ENCODE results near the gene NOTCH3. TPM values are rescaled to one million over a fixed set of nuclear protein-coding genes. Genes with fewer than 3 reads are reported as not detected.

NOTCH3 gene
- total RNA-seq, 1 donor from 2014 or later, result 6.9 TPM

- DNase-seq (ENCODE audit: low spot score in 2 of 2) (no peak), FAIRE-seq (no peak)
These were observed 37.2 kb upstream of the NOTCH3 start for GRCh38 chr19:15237759-15238638.

DNA sequence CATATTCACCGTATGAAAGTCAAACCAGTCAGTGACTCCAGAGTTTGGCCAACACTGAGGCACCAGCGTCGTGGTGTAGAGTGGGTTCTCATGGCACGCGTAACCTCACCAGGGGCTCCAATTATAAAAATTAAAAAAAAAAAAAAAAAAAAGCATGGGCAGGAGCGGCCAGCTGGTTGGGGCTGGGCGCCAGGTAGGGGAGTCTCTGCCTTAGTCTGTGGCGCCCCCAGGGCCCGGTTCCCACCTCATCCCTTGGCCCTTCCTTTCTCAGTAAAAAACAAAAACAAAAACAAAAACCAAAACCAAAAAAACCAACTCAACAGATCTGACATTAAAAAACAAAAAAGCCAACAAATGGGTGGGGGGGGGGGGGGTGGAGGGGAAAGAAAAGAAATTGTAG lies 36.1 kb upstream of the NOTCH3 start:
- no peak for DNase-seq (ENCODE audit: low spot score in 2 of 2)
- FAIRE-seq, result no peak

DNA sequence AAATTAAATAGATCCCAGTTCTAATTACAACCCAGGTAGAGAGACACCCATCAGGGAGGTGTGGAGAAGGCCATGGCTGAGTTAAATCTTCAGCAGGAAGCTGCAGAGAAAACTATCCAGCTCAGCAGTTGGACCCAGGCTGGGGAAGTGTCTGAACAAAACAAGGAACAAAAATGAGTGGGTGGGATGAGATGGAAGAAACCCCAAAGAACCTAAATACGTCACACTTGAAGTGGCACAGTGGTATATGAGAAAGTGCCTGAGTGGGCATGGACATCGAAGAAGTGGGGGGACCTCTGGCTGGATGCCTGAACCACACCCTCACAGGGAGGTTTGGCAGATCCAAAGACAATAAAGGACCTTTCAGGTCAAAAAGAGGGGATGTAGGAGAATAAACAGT lies 35.0 kb upstream of the NOTCH3 start:
- no peak for FAIRE-seq

DNA sequence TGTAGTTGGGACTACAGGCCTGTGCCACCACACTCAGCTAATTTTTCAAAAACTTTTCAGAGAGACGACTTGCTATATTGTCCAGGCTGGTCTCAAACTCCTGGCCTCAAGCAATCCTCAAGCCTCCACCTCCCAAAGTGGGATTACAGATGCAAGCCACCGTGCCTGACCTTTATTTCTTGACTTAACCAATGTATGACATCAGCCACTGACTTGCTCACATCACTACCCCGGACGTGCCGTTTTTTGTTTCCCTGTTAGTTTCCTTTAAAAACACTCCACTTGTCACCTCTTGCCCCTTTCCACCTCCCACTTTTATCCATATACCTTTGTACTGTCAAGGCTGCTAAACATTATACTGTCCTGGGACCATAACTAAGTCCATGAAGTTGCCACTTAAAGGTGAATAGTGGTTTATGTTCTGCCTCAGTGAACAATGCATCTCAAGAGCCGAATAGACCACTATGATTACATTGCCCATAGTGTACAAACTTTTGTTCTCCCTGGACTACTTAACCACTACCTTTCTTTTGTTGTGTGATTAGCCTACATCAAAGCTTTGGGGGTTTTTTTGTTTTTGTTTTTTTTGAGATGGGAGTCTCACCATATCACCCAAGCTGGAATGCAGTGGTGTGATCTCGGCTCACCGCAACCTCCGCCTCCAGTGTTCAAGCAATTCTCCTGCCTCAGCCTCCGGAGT lies 33.8 kb upstream of the NOTCH3 start:
- FAIRE-seq, result no peak
- no peak for DNase-seq (ENCODE audit: low spot score in 2 of 2)

More for the DNA sequence above, 35.0 kb upstream of the NOTCH3 start:
- no peak for DNase-seq (ENCODE audit: low spot score in 2 of 2)

DNA sequence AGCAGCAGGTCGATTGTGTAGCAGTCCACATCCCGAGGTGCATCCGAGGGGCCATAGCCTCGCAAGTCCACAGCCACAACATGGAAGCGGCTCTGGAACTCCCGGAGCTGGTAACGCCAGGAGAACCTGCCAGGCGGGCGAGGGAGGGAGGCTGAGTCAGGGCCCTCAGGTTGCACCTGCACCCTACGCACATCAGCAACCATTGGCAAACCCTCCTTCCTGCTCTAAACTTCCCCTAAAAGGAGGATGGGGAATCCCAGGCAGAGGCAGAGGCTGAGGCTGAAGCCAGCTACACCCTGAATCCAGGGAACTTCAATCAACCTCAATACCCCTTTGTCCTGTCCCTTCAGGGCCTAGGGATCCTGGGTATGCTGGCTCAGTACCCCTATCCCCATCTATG lies 30.5 kb upstream of the NOTCH3 start:
- DNase-seq (ENCODE audit: low spot score in 2 of 2), result no peak
- FAIRE-seq, result no peak

DNA sequence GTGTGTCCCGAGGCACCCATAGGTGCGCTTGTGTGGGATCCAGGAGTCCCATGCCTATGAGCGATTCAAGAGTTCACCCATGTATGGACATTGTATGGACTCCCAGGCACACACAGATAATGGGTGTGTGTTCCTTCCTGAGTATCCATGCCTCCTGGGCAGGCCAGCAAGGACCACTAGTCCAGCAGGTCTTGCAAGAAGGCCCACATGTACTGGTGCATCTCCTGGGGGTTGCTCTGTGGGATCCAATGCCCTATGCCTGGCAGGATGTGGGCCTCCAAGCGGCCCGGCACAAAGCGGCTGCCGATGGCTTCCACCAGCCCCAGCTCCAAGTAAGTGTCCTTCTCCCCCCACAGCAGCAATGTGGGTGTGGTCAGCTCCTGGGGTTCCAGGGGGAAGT lies 26.5 kb upstream of the NOTCH3 start:
- DNase-seq (ENCODE audit: low spot score in 2 of 2) (no peak), FAIRE-seq (no peak)

DNA sequence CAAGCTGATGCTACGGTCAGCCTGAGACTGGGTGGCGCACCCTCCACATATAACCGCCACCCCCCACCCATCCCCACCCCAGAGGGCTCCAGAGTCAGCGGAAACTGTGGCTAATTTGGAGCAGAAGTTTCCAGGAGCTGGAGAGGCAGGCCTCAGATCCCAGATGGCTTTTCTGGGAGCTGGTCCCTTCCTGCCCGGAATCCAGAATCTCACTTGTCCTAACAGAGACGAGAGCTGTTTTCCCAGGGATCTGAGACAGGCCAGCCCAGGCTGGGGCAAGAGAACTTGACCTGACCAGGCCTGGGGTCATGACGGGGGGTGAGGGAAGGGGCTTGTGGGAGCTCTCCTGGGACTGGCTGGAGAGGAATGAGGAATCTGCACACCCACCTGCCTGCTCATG lies 25.0 kb upstream of the NOTCH3 start:
- FAIRE-seq, result no peak
- DNase-seq (ENCODE audit: low spot score in 2 of 2), result no peak

- no peak for DNase-seq (ENCODE audit: low spot score in 2 of 2)
These were observed 23.0 kb upstream of the NOTCH3 start for GRCh38 chr19:15223649-15224361.

DNA sequence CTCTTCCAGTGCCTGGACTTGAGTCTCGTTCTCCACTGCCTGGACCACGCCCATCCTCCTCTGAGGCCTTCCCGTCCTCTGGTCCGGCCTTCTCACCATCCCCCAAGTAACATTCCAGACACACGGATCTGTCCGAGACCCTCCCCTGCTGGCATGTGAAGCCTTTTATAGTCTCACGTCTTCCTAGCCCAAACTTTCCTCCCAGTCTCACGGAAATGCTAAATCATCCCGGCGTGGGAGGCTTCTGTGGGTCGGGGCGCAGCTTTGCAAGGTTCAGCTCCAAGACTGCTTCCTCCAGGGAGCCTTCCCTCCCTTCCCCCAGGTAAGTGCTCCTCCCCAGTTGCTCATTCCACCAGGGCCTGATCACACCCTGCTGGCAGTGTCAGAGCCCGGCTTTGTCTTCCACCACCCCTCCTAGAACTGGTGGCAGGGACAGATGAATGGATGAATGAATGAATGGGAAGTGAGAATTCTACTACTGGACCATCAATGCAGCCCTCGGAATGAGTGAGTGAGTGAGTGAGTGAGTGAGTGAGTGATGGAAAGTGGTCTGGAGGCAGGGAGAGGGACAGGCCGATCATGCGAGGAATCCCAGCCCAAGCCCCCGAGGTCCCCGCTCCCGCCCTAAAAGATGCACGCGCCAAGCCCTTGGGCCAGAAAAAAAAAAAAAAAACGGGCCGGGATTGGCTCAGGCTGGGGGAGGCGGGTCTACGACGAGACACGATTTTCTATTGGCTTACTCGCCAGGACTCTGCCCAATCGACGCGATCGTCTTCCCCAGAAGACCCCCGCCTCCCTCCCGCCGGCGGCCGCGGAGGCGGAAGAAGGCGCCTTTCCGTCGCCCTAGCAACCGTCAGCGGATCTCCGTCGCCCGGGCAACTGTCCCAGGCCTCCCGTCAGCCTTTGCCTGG lies 22.2 kb upstream of the NOTCH3 start:
- DNase-seq (ENCODE audit: low spot score in 2 of 2) (peak; percentile 98 to 100), FAIRE-seq (peak; percentile 91)

More at GRCh38 chr19:15223649-15224361, 23.0 kb upstream of the NOTCH3 start:
- FAIRE-seq, result no peak

- DNase-seq (ENCODE audit: low spot score in 2 of 2) (no peak), FAIRE-seq (no peak)
These were observed 20.0 kb upstream of the NOTCH3 start for GRCh38 chr19:15220833-15221232.

- DNase-seq (ENCODE audit: low spot score in 2 of 2) (no peak), FAIRE-seq (no peak)
These were observed 17.7 kb upstream of the NOTCH3 start for GRCh38 chr19:15218501-15218900.

DNA sequence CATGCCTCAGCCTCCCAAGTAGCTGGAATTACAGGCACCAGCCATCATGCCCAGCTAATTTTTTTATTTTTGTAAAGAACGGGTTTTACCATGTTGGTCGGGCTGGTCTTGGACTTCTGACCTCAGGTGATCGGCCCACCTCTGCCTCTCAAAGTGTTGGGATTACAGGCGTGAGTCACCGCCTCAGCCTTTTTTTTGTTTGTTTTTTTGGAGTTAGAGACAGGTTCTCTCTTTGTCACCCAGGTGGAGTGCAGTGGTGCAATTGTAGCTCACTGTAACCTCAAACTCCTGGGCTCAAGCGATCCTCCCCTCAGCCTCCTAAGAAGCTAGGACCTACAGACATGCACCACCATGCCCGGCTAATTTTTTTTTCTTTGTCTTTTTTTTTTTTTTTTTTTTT lies 15.6 kb upstream of the NOTCH3 start:
- no peak for DNase-seq (ENCODE audit: low spot score in 2 of 2)
- FAIRE-seq, result no peak

DNA sequence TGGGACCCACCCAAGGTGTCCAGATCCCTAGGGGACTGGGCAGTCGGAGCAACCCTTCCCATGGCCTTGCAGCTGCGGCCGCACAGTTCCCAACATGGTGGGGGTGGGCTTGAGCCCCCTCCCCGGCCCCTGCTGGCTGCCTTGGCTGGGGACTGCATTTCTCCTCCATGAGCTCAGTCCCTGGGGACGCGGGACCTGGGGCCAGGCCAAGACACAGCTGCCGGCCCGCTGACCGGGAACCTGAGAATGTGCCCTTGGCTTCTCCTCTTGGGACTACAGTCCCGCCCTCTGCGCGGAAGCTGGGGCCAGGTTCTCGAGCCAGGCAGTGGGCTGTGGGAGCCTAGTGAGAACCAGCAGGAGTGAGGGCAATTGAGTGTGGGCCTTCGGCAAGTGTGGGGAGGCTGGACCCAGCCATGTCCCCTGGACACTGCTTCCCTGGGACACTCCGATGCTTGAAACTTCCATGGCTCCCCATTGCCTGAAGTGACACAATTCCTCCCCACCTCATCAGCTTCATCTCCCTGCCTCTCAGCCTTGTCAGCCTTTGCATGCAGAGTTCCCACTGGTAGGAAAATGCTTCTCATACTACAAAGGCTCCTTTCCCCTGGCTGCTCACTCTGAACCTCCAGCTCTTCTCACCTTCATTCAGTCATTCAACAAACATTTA lies 13.1 kb upstream of the NOTCH3 start:
- DNase-seq (ENCODE audit: low spot score in 2 of 2), result no peak
- no peak for FAIRE-seq

DNA sequence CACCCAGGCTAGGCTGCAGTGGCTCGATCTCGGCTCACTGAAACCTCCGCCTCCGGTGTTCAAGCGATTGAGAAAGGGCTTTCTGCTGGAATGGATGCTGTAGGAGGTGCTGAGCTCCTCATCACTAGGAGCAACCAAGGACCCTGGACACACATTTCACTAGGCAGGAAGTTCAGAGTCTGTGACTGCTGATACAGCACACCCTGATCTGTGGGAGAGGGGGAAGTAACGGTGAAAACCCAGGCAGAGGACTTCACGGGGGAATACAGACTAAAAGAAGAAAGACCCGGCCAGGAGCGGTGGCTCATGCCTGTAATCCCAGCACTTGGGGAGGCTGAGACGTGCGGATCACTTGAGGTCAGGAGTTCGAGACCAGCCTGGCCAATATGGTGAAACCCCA lies 11.9 kb upstream of the NOTCH3 start:
- DNase-seq (ENCODE audit: low spot score in 2 of 2) (no peak), FAIRE-seq (no peak)

GRCh38 chr19:15210323-15210781 lies 9.6 kb upstream of the NOTCH3 start:
- no peak for DNase-seq (ENCODE audit: low spot score in 2 of 2)
- FAIRE-seq, result no peak

GRCh38 chr19:15201374-15202023 lies 704 bp upstream of the NOTCH3 start:
- no peak for DNase-seq (ENCODE audit: low spot score in 2 of 2)
- no peak for FAIRE-seq

- DNase-seq (ENCODE audit: low spot score in 2 of 2), result peak in 1 of 2 donors; percentile 55
- FAIRE-seq, result no peak
These were observed 888 bp downstream of the NOTCH3 start for GRCh38 chr19:15199661-15200552.

All from frontal cortex (tissue), 4 donors.